Common myeloid progenitor, CD34-positive (primary cell): Measurements from ENCODE around the gene NOD2.

Experiments
- CTCF ChIA-PET: fragments of 350-600 bp; sonication (Branson Sonifier 250); formaldehyde crosslinking; loops from one replicate; lab custom pipeline; 2021; ENCODE audit warnings: antibody characterized with exemption; lab: Charles Lee
- POLR2A ChIA-PET: fragments of 350-600 bp; sonication (Branson Sonifier 250); formaldehyde crosslinking; loops from one replicate; lab custom pipeline; 2021; ENCODE audit warnings: antibody characterized with exemption; lab: Charles Lee
- DNase-seq, 3 donors: peaks; one replicate each; pipeline versions ENCODE4 v3.0.0 to v3.0.0-alpha.2; 2013
- H3K27ac ChIP-seq, 2 experiments: 1 replicate in 1 of 2; 2 replicates in 1 of 2; pipeline ENCODE4 v1.7.0; 2013; ENCODE audit warnings: inconsistent platforms in 2 of 2, low read length in 2 of 2, mild to moderate bottlenecking in 2 of 2, low read depth in 1 of 2, moderate library complexity in 1 of 2; ENCODE audit not compliant: severe bottlenecking in 2 of 2, insufficient read depth in 1 of 2, poor library complexity in 1 of 2
- H3K27me3 ChIP-seq, 5 experiments: replicated peaks in 2 of 5; 1 replicate in 3 of 5; 2 replicates in 2 of 5; pipeline versions ENCODE4 v1.6.1 to v1.7.0; 2013; ENCODE audit warnings: low read length in 4 of 5, mild to moderate bottlenecking in 2 of 5, moderate library complexity in 2 of 5, inconsistent platforms in 1 of 5; ENCODE audit not compliant: insufficient read depth in 5 of 5, control insufficient read depth in 4 of 5
- H3K36me3 ChIP-seq, 4 experiments: 1 replicate in 2 of 4; 2 replicates in 2 of 4; pipeline versions ENCODE4 v1.6.1 to v1.7.0; 2013; ENCODE audit warnings: low read length in 3 of 4, control low read depth in 1 of 4, mild to moderate bottlenecking in 1 of 4; ENCODE audit not compliant: control insufficient read depth in 4 of 4, insufficient read depth in 4 of 4
- H3K4me1 ChIP-seq, 4 experiments: 1 replicate in 3 of 4; 2 replicates in 1 of 4; pipeline versions ENCODE4 v1.6.1 to v1.7.1; 2013; ENCODE audit warnings: low read length in 3 of 4, mild to moderate bottlenecking in 3 of 4, control low read depth in 1 of 4, inconsistent platforms in 1 of 4, moderate library complexity in 1 of 4; ENCODE audit not compliant: control insufficient read depth in 4 of 4, insufficient read depth in 4 of 4; ENCODE audit errors: control extremely low read depth in 1 of 4
- H3K4me3 ChIP-seq, 7 experiments: 1 replicate in 4 of 7; 2 replicates in 3 of 7; pipeline versions ENCODE4 v1.5.1 to v1.7.0; 2013; ENCODE audit warnings: mild to moderate bottlenecking in 7 of 7, low read length in 6 of 7, moderate library complexity in 6 of 7, inconsistent platforms in 2 of 7, low read depth in 2 of 7, control low read depth in 1 of 7; ENCODE audit not compliant: insufficient read depth in 4 of 7, control insufficient read depth in 1 of 7; ENCODE audit errors: extremely low read depth in 1 of 7
- H3K9me3 ChIP-seq, 5 experiments: 1 replicate in 4 of 5; 2 replicates in 1 of 5; pipeline versions ENCODE4 v1.6.1 to v1.7.1; 2013; ENCODE audit warnings: low read length in 4 of 5, mild to moderate bottlenecking in 2 of 5, inconsistent platforms in 1 of 5, low read depth in 1 of 5, moderate library complexity in 1 of 5; ENCODE audit not compliant: control insufficient read depth in 4 of 5, insufficient read depth in 2 of 5; ENCODE audit errors: control extremely low read depth in 1 of 5
- WGBS: methylation state at CpG from one replicate; pipeline ENCODE4 v1.1.5; 2013; ENCODE audit not compliant: insufficient coverage; 5-methylcytosine and 5-hydroxymethylcytosine counted together

Gene NOD2

GRCh38 chr16:50740736-50741135, 47.3 kb downstream of the NOD2 start:
- WGBS: 78% methylated on average over 1 of the region's 1 CpG
- Histone ChIP-seq H3K4me1 (peaks cover 21 to 43% (median 33%) of the 10 kb centered on the region in 4 experiments), H3K9me3 (no peaks in the 10 kb centered on the region), H3K36me3 (peaks cover 0 to 5% (median 3%) of the 10 kb centered on the region in 4 experiments), H3K27me3 (no peaks in the 10 kb centered on the region), H3K4me3 (peak overlapping the region in 1 of 7 experiments; percentile 71), H3K27ac (peak overlapping the region in 1 of 2 experiments; percentile 71)
- ChIA-PET POLR2A (no interaction called here), CTCF (interaction anchor here (1.0 to 1.2 kb wide), 4 partner anchors 10 to 21 kb away, joined by 3 to 4 read pairs (median 4); no protein-coding TSS in a partner anchor)
- peak in 2 of 3 donors; percentile 33 to 58 for DNase-seq

- no peak for DNase-seq
- ChIA-PET CTCF (interaction anchor here (0.6 to 1.2 kb wide), 6 partner anchors 10 to 60 kb away, joined by 3 to 4 read pairs (median 4); partner anchors contain the start of gene SNX20), POLR2A (interaction anchor here (0.7 to 1.0 kb wide), 4 partner anchors 57 to 74 kb away, joined by 3 to 6 read pairs (median 3); no protein-coding TSS in a partner anchor)
Observed at GRCh38 chr16:50741225-50741780, 47.9 kb downstream of the NOD2 start.

GRCh38 chr16:50741781-50742575, 48.6 kb downstream of the NOD2 start, which contains the start of gene CYLD:
TSS of gene CYLD (plus strand) at chr16:50742086. CDS start at chr16:50749699, 7,613 bp downstream.
- WGBS: under 1% methylated on average over 52 of the region's 93 CpGs
- CTCF ChIA-PET: interaction anchor here (0.6 to 8.2 kb wide), 7 partner anchors 11 to 74 kb away, joined by 3 to 224 read pairs (median 4); partner anchors contain the start of gene SNX20
- POLR2A ChIA-PET: interaction anchor here (0.7 to 1.0 kb wide), 4 partner anchors 58 to 75 kb away, joined by 3 to 6 read pairs (median 3); no protein-coding TSS in a partner anchor

More at GRCh38 chr16:50741225-50741780, 47.9 kb downstream of the NOD2 start:
- peak overlapping the region in 6 of 7 experiments; percentile 4 to 78 (median 62) for H3K4me3 ChIP-seq
- H3K27ac ChIP-seq: peak overlapping the region; percentile 11 to 71
- H3K27me3 ChIP-seq: no peaks in the 10 kb centered on the region
- H3K9me3 ChIP-seq: no peaks in the 10 kb centered on the region
- H3K4me1 ChIP-seq: peaks cover 24 to 48% (median 37%) of the 10 kb centered on the region in 4 experiments
- H3K36me3 ChIP-seq: peaks cover 0 to 7% (median 4%) of the 10 kb centered on the region in 4 experiments
- 29% methylated on average over 18 of the region's 21 CpGs for WGBS

GRCh38 chr16:50742576-50743200, 49.3 kb downstream of the NOD2 start:
- H3K27ac ChIP-seq: peak overlapping the region; percentile 91 to 92
- CTCF ChIA-PET: interaction anchor here (3.5 to 8.2 kb wide), 2 partner anchors 65 to 75 kb away, joined by 21 to 224 read pairs; no protein-coding TSS in a partner anchor
- peak overlapping the region; percentile 53 to 91 (median 80) for H3K4me3 ChIP-seq
- peaks cover 0 to 9% (median 4%) of the 10 kb centered on the region in 4 experiments for H3K36me3 ChIP-seq
- POLR2A ChIA-PET: no interaction called here
- H3K27me3 ChIP-seq: no peaks in the 10 kb centered on the region
- H3K4me1 ChIP-seq: peaks cover 36 to 62% (median 48%) of the 10 kb centered on the region in 4 experiments
- H3K9me3 ChIP-seq: no peaks in the 10 kb centered on the region
- DNase-seq: peak; percentile 53 to 72 (median 67)
- WGBS: 0% methylated on average over 16 of the region's 28 CpGs

More at GRCh38 chr16:50741781-50742575, 48.6 kb downstream of the NOD2 start, which contains the start of gene CYLD:
- no peaks in the 10 kb centered on the region for H3K9me3 ChIP-seq
- H3K27ac ChIP-seq: peak within 1 kb of the TSS; percentile 91 to 92
- no peaks in the 10 kb centered on the region for H3K27me3 ChIP-seq
- H3K36me3 ChIP-seq: peaks cover 0 to 7% (median 4%) of the 10 kb centered on the region in 4 experiments
- H3K4me3 ChIP-seq: peak within 1 kb of the TSS; percentile 53 to 91 (median 80)
- H3K4me1 ChIP-seq: peaks cover 30 to 55% (median 41%) of the 10 kb centered on the region in 4 experiments
- peak; percentile 99 to 100 (median 100) for DNase-seq

- 40% methylated on average over 1 of the region's 3 CpGs for WGBS
- Histone ChIP-seq H3K27me3 (no peaks in the 10 kb centered on the region), H3K4me3 (peak overlapping the region in 5 of 7 experiments; percentile 78 to 91 (median 80)), H3K4me1 (peaks cover 41 to 66% (median 54%) of the 10 kb centered on the region in 4 experiments), H3K36me3 (peaks cover 0 to 9% (median 4%) of the 10 kb centered on the region in 4 experiments), H3K9me3 (no peaks in the 10 kb centered on the region), H3K27ac (no peak overlapping the region)
- DNase-seq: no peak
- CTCF ChIA-PET: interaction anchor here (1.1 to 8.2 kb wide), 13 partner anchors 15 to 102 kb away, joined by 3 to 224 read pairs (median 5); partner anchors contain the start of gene SNX20
- POLR2A ChIA-PET: interaction anchor here (0.5 to 1.2 kb wide), 4 partner anchors 13 to 499 kb away, joined by 3 to 4 read pairs (median 3); partner anchors contain the start of gene SNX20
Observed at GRCh38 chr16:50743581-50744225, 50.3 kb downstream of the NOD2 start.
